ENCODE measurements around the gene SIRT4. TPM values are rescaled to one million over a fixed set of nuclear protein-coding genes. Genes with fewer than 3 reads are reported as not detected.
"Not testable (repeated sequence)": the region's sequence is repeated elsewhere in the genome, so short reads cannot be mapped to it uniquely, and the experiment has no call there.

Gene SIRT4
- total RNA-seq, result 4.5 and 4.9 TPM in 2 replicates
- long read RNA-seq, partial matches to known transcripts, result 0 of 1 reads
- long read RNA-seq, other reads (novel, unspliced or antisense), result 0 of 1 reads

- peak; percentile 89 for TF ChIP-seq CTCF (IDR thresholded peaks at IDR 0.05; ENCODE audit: unreplicated experiment)
- peak within 1 kb of the TSS; percentile 98 for H3K27ac Mint-ChIP-seq
- peak; percentile 76 for DNase-seq (ENCODE audit: low spot score, unreplicated experiment)
- H3K27me3 Mint-ChIP-seq, result no peaks in the 10 kb centered on the region
- H3K4me1 Mint-ChIP-seq (ENCODE audit: low read depth), result peaks cover 4% of the 10 kb centered on the region
- H3K9me3 Mint-ChIP-seq (ENCODE audit: low read depth), result no peaks in the 10 kb centered on the region
- H3K36me3 Mint-ChIP-seq (ENCODE audit: insufficient read depth), result peaks cover 3% of the 10 kb centered on the region
- H3K4me3 Mint-ChIP-seq (ENCODE audit: low read depth), result peak within 1 kb of the TSS; percentile 84
Observed at GRCh38 chr12:120301962-120302815, at the start of gene SIRT4. SIRT4 (plus strand) TSS chr12:120302321; CDS start chr12:120303562, 1,241 bp downstream.

GRCh38 chr12:120253313-120253712, 48.8 kb upstream of the SIRT4 start:
- not testable (repeated sequence) for H3K4me3 Mint-ChIP-seq (ENCODE audit: low read depth); DNase-seq (ENCODE audit: low spot score, unreplicated experiment); H3K27me3 Mint-ChIP-seq; H3K36me3 Mint-ChIP-seq (ENCODE audit: insufficient read depth); H3K27ac Mint-ChIP-seq; H3K4me1 Mint-ChIP-seq (ENCODE audit: low read depth); H3K9me3 Mint-ChIP-seq (ENCODE audit: low read depth)

- Mint-ChIP-seq H3K4me1 (ENCODE audit: low read depth) (peaks cover 4% of the 10 kb centered on the region), H3K27me3 (no peaks in the 10 kb centered on the region), H3K4me3 (ENCODE audit: low read depth) (no peak overlapping the region), H3K27ac (peak overlapping the region; percentile 91), H3K9me3 (ENCODE audit: low read depth) (no peaks in the 10 kb centered on the region), H3K36me3 (ENCODE audit: insufficient read depth) (peaks cover 2% of the 10 kb centered on the region)
- TF ChIP-seq CTCF (IDR thresholded peaks at IDR 0.05; ENCODE audit: unreplicated experiment), result no peak
- no peak for DNase-seq (ENCODE audit: low spot score, unreplicated experiment)
Observed at GRCh38 chr12:120254809-120255208, 47.3 kb upstream of the SIRT4 start.

GRCh38 chr12:120257041-120257821, 44.9 kb upstream of the SIRT4 start:
- DNase-seq (ENCODE audit: low spot score, unreplicated experiment), result no peak
- Mint-ChIP-seq H3K27ac (no peak overlapping the region), H3K4me3 (ENCODE audit: low read depth) (no peak overlapping the region), H3K27me3 (no peaks in the 10 kb centered on the region), H3K36me3 (ENCODE audit: insufficient read depth) (peaks cover 2% of the 10 kb centered on the region), H3K4me1 (ENCODE audit: low read depth) (peaks cover 5% of the 10 kb centered on the region), H3K9me3 (ENCODE audit: low read depth) (no peaks in the 10 kb centered on the region)
- TF ChIP-seq CTCF (IDR thresholded peaks at IDR 0.05; ENCODE audit: unreplicated experiment), result no peak

- Mint-ChIP-seq H3K4me1 (ENCODE audit: low read depth) (peaks cover 13% of the 10 kb centered on the region), H3K9me3 (ENCODE audit: low read depth) (no peaks in the 10 kb centered on the region), H3K36me3 (ENCODE audit: insufficient read depth) (peaks cover 2% of the 10 kb centered on the region), H3K27ac (peak overlapping the region; percentile 26), H3K4me3 (ENCODE audit: low read depth) (no peak overlapping the region), H3K27me3 (no peaks in the 10 kb centered on the region)
- DNase-seq (ENCODE audit: low spot score, unreplicated experiment), result no peak
- TF ChIP-seq CTCF (IDR thresholded peaks at IDR 0.05; ENCODE audit: unreplicated experiment), result no peak
Observed at GRCh38 chr12:120258323-120258896, 43.7 kb upstream of the SIRT4 start.
